GM23248 (cell line): ENCODE measurements around the gene TFAP2D.

ENCODE experiments used
- EZH2 ChIP-seq: fragments of 200-600 bp; sonication (generic); IDR thresholded peaks from 2 replicates; pipeline ENCODE4 v1.6.1; 2018; ENCODE audit warnings: antibody characterized with exemption, mild to moderate bottlenecking; ENCODE audit not compliant: insufficient read depth, poor library complexity, severe bottlenecking
- EZH2phosphoT487 ChIP-seq: fragments of 200-600 bp; sonication (generic); IDR thresholded peaks from 2 replicates; pipeline ENCODE4 v1.6.1; 2018; ENCODE audit warnings: antibody characterized with exemption, moderate library complexity, mild to moderate bottlenecking, low read depth; ENCODE audit not compliant: insufficient read depth

GRCh38 chr6:50716899-50717509 is 3.7 kb downstream of the TFAP2D start:
- TF ChIP-seq EZH2 (no peak), EZH2phosphoT487 (no peak)
